Measurements from ENCODE around the gene LTA4H.

LTA4H gene

DNA sequence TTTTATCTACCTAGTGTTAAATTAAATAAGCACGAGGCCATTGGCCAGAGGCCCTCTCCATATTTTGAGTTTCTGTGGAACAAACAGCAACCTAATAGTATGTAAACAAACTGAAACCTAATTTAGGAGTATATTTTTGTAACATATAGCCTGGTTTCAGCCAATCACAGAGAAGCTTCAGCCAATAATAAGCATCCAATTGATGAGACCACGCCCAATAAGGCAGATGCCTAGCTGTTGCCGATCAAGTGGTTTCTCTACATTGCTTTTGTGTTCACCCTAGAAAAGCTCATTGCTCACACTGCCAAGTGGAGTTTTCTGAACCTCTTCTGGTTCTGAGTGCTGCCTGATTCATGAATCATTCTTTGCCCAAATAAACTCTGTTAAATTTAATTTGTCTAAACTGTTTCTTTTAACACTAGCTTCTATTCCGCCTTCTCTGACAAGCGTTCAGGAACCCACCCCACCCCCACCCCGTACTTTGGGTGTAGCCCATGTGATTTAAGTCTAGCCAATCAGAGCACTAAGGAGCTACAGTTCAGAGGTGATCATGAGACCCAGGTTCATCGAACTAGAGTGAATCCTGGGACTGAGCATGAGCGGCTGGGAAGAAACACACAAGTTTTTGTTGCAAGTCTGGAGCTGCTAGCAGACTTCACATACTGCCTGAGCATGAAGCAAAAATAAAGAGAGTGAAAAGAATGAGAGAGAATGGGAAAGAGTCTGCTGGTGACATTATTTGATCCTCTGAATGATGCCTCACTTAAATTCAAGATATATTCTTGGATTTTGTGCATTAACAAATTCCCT is 21.5 kb upstream of the LTA4H start:
- DNase-seq, result no peak

GRCh38 chr12:96054244-96054610 is 18.8 kb upstream of the LTA4H start:
- no peak for DNase-seq

DNA sequence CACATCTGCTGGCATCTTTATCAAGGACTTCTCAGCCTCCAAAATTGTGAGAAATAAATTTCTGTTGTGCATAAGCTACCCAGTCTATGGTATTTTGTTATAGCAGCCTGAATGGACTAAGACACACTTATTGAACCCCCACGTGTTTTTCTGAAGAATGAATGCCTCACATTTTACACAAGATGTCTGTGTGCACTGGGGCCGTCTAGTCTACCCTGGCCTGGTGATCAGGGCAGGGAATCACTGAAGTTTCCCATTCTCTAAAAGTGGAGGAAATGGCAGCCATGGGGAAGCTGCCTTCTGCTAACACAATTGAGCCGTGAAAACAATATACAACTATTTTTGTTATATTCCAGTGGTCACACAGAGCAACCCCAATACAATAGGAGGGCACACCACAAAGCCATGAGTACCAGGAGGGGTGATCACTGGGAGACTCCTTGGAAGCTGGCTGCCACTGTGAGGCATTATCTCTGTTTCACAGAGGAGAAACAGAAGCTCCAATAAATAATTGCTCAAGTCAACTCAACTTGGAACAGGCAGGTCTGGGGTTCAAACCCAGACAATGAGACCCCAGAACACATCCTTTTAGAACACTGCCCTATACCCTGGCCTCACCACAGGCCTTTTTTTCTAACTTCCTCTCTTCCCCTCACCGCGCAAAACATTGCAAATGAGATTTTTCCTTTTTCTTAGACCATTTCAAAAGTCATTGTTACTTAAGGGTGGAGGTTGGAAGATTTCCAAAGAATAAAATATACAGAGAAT is 18.3 kb upstream of the LTA4H start:
- DNase-seq, result no peak

DNA sequence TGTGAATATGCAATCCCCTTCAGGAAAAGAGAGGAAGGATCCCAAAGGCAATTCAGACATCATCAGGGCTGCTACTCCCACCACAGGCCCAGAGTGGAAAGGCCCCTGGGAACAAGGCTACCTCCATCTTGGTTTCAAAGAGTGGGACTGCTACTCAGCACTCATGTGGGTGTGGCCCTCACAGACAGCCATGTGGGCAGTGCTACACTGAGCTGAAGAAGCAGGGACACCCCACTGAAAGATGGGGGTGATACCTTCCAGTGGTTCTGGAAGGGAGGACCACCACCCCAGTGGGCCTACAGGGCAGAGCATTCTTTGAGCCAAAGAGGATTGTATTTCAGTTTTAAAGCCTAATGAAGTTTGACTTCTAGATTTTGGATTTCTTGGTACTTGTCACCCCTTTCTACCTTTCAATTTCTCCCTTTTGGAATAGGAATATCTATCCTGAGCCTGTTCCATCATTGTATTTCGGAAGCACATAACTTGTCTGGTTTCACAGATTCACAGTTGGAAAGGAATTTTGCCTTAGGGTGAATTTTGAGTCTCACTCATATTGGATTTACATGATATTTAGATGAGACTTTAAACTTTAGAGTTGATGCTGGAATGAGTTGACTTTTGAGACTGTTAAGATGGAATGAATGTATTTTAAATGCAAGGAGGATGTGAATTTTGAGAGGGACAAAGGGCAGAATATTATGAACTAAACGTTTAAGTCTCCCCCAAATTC is 16.5 kb upstream of the LTA4H start:
- DNase-seq, result no peak

GRCh38 chr12:96050139-96050538 is 14.8 kb upstream of the LTA4H start:
- DNase-seq, result no peak

DNA sequence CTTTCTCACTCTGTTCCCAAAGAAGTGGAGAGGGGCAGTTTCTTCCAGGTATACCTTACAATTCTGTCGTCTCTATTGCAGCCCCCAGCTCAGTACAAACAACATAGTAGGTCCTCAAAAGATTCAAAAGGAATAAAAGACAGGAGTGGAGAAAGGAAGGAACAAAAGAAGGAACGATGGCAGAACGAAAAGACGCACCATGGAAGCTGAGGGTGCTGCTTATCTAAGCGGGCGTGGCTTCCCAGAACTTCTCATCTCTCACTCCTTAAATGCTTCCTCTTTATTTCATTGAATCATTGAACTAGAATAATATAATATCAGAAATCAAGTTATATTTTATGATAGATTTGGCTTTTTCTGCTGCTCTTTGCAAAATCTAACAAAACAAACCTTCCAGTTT is 13.7 kb upstream of the LTA4H start:
- DNase-seq, result no peak

GRCh38 chr12:96048393-96048969 is 13.1 kb upstream of the LTA4H start:
- DNase-seq, result no peak

- DNase-seq, result peak; percentile 19
These were observed 12.1 kb upstream of the LTA4H start for GRCh38 chr12:96047229-96048211.

DNA sequence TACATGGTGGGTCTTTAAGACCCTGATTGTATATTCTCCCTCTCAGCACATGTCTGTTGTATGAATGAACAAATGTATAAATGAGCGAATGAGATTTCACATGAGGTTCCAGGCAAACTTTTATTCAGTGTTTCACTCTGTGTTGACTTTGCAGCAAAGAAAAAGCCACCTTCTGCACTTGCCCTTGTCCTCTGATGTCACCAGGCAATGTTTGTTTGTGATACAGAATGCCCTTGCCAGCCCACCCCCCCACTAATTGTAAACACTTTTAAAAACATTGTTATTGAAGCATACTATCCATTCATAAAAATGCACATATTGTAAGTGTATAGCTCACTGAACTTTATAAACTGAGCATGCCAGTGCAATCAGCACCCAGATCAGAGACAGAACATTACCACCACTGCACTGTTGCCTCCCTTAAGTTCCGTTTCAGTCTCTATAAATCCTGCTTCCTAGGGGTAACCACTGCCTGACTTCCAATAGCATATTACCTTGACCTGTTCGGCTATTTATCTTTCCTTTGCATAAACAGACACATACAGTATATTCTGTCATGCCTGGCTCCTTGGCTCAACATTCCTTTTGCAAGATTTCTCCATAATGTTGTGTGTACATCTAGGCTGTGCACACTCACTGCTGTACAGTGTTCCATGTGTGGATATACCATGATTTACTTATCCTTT is 11.3 kb upstream of the LTA4H start:
- DNase-seq, result no peak

GRCh38 chr12:96045566-96045965 is 10.2 kb upstream of the LTA4H start:
- DNase-seq, result peak; percentile 15

DNA sequence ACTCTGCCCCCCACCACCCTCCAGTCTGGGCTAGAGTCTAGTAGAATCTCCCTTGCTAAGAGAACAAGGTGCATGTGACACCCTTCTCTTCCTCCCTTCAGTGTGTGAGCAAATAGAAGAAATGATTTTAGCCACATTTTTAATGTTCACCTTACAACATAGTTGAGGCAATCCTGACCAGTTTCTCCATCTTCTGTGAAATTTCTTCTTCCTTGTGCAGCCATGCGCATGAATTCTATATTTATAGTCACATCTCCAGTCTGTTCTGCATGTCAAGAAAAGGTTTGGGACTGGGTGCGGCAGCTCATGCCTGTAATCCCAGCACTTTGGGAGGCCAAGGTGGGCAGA is 9.5 kb upstream of the LTA4H start:
- DNase-seq, result no peak

- no peak for DNase-seq
These were observed 8.9 kb upstream of the LTA4H start for GRCh38 chr12:96044017-96044942.

GRCh38 chr12:96041181-96041580 is 5.8 kb upstream of the LTA4H start:
- DNase-seq, result no peak

- DNase-seq, result no peak
These were observed 5.1 kb upstream of the LTA4H start for GRCh38 chr12:96040305-96041133.

DNA sequence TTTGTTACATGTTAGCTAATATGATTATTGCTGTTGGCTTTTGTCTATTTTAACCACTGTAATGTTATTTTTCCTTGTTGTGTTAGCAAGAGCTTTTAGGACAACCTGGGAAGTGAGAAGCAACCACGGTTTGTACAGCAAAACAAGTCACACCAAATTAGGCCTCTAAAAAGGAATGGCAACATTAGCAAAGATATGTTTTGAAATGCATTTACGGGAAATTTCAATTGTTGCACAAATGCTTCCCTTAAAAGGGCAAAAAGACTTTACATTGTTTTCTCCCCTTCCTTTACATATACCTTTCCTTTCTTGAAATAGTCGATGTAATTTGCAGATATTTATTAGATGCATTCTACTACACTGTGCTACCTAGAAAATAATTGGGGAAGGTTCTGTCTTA is 4.1 kb upstream of the LTA4H start:
- DNase-seq, result no peak

DNA sequence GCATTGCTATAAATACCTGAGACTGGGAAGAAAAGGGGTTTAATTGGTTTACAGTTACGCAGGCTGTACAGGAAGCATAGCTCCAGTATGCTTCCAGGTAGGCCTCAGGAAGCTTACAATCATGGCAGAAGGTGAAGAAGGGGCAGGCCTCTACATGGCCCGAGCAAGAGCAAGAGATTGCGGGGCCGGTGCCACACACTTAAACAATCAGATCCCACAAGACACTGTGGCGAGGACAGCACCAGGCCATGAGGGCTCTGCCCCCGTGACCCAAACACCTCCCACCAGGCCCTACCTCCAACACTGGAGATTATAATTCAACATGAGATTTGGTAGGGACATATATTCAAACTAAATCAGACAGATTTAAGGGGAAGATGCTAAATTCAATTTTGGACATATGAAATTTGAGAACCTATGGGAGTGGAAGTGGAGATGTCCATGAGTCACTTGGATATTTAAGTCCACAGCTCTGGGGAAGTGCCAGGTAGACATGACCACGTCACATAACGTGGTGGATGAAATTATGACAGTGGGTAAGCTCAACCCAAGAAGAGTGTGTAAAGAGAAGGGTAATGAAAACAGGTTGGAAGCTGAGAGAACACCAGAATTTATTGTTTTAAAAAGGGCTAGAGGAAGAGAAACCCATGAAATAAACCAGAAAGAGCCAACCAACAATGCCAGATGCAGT is 1.5 kb upstream of the LTA4H start:
- DNase-seq, result no peak

DNA sequence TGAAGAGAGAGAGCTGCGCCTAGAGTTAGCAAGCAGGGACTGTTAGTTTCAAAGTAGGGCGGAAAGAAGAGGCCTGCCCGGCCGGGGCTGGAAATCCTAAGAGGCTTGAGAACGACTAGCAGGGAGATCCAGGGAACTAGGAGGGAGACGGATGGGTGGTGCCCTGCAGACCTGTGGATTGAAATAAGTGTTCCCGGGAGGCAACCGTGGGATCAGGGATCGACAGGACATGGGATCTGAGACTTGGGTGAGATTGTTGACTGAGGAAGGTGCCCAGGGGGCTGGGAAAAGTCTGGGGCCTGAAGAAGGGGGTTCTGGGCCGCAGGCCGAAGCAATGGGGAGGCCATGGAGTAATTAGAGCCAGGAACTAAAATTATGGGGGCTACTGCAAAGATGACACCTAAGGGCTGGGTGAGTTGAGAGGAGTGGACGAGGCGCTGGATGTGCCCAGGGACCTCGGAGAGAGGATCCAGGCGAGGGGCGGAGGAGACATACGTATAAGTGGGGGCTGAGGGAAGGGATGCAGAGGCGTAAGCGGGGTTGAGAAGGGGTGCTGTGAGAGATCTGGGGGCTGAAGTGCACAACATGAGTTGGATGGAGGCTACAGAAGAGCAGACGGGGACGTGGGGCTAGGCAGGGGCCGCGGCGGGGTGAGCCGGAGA is 635 bp downstream of the LTA4H start:
- peak; percentile 20 for DNase-seq

Data from CD4-positive, alpha-beta T cell treated with Interleukin-17A for 4 hours (primary cell).